HEK293 (cell line): ENCODE results near the gene ALOXE3.

Experiments
- IKZF3 ChIP-seq: fragments of 450-650 bp; IDR thresholded peaks from 2 replicates; pipeline ENCODE4 v1.5.0; 2018; ENCODE audit warnings: missing biosample characterization, mild to moderate bottlenecking, missing genetic modification characterization, moderate library complexity
- ZBTB7A ChIP-seq: fragments of 450-650 bp; formaldehyde crosslinking; IDR thresholded peaks from 2 replicates; pipeline ENCODE4 v1.5.1; 2016; ENCODE audit warnings: low read depth, missing biosample characterization, missing genetic modification characterization
- ZFP37 ChIP-seq: fragments of 450-650 bp; formaldehyde crosslinking; IDR thresholded peaks from 2 replicates; pipeline ENCODE4 v1.5.1; 2016; ENCODE audit warnings: missing biosample characterization, missing genetic modification characterization
- TF ChIP-seq, protein P1 (sequence below): fragments of 450-650 bp; formaldehyde crosslinking; IDR thresholded peaks from 2 replicates; pipeline ENCODE4 v1.5.1; 2016; ENCODE audit warnings: missing biosample characterization, missing genetic modification characterization

- TF ChIP-seq, protein P1, sequence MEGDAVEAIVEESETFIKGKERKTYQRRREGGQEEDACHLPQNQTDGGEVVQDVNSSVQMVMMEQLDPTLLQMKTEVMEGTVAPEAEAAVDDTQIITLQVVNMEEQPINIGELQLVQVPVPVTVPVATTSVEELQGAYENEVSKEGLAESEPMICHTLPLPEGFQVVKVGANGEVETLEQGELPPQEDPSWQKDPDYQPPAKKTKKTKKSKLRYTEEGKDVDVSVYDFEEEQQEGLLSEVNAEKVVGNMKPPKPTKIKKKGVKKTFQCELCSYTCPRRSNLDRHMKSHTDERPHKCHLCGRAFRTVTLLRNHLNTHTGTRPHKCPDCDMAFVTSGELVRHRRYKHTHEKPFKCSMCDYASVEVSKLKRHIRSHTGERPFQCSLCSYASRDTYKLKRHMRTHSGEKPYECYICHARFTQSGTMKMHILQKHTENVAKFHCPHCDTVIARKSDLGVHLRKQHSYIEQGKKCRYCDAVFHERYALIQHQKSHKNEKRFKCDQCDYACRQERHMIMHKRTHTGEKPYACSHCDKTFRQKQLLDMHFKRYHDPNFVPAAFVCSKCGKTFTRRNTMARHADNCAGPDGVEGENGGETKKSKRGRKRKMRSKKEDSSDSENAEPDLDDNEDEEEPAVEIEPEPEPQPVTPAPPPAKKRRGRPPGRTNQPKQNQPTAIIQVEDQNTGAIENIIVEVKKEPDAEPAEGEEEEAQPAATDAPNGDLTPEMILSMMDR, result no peak
- peak; percentile 41; the same call in 1 of the 2 replicates for TF ChIP-seq ZFP37 (tag by site-specific recombination)
- TF ChIP-seq ZBTB7A (tag by site-specific recombination), result no peak; the same call in 1 of the 2 replicates
- peak; percentile 3; the same call in 1 of the 2 replicates for TF ChIP-seq IKZF3 (tag by site-specific recombination)
These were observed 7.0 kb upstream of the ALOXE3 start for GRCh38 chr17:8125154-8125946.
